Ishikawa (cell line): Measurements from ENCODE around the gene MUC2.

ENCODE experiments used
- CEBPB ChIP-seq: IDR thresholded peaks from 2 replicates; pipeline ENCODE4 v1.6.1; 2012
- CREB1 ChIP-seq: IDR thresholded peaks from 2 replicates; pipeline ENCODE4 v1.6.1; 2012; ENCODE audit warnings: low read depth
- EGR1 ChIP-seq: IDR thresholded peaks from 2 replicates; pipeline ENCODE4 v1.6.1; 2012
- EP300 ChIP-seq: IDR thresholded peaks from 2 replicates; pipeline ENCODE4 v1.6.1; 2012; ENCODE audit warnings: borderline replicate concordance
- FOXM1 ChIP-seq: IDR thresholded peaks from 2 replicates; pipeline ENCODE4 v1.6.1; 2012; ENCODE audit warnings: low read depth, borderline replicate concordance
- NFIC ChIP-seq: IDR thresholded peaks from 2 replicates; pipeline ENCODE4 v1.6.1; 2012
- RAD21 ChIP-seq: IDR thresholded peaks from 2 replicates; pipeline ENCODE4 v1.6.1; 2012; ENCODE audit warnings: low read depth
- TAF1 ChIP-seq: IDR thresholded peaks from 2 replicates; pipeline ENCODE4 v1.6.1; 2012; ENCODE audit warnings: low read depth, mild to moderate bottlenecking
- TCF12 ChIP-seq: IDR thresholded peaks from 2 replicates; pipeline ENCODE4 v1.6.1; 2012; ENCODE audit warnings: low read depth
- TEAD4 ChIP-seq: IDR thresholded peaks from 2 replicates; pipeline ENCODE4 v1.6.1; 2012
- YY1 ChIP-seq: IDR thresholded peaks from 2 replicates; pipeline ENCODE4 v1.6.1; 2012; ENCODE audit warnings: low read depth
- ZBTB7A ChIP-seq: IDR thresholded peaks from 2 replicates; pipeline ENCODE4 v1.6.1; 2012; ENCODE audit warnings: low read depth
- TF ChIP-seq, protein P1 (sequence below): IDR thresholded peaks from 2 replicates; pipeline ENCODE4 v1.6.1; 2012
- TF ChIP-seq, protein P2 (sequence below): IDR thresholded peaks from 2 replicates; pipeline ENCODE4 v1.6.1; 2012
- TF ChIP-seq, protein P3 (sequence below): IDR thresholded peaks from 2 replicates; pipeline ENCODE4 v1.6.1; 2012; ENCODE audit warnings: low read depth, mild to moderate bottlenecking

MUC2 gene

DNA sequence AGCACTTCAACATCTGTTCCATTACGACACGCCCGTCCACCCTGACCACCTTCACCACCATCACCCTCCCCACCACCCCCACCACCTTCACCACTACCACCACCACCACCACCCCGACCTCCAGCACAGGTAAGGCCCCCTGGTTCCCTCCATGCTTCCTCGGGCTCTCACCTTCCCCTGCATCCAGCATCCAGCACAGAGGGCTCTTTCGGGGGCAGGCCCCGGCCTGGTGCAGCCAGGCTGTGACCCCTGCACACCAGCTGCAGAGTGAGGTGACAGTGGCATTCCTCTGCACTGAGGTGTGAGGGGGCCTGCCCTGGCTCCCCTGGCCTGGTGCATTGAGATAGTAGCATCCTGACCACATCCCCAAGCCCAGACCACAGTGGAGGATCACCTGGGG is 18.2 kb downstream of the MUC2 start:
- TF ChIP-seq, protein P1, sequence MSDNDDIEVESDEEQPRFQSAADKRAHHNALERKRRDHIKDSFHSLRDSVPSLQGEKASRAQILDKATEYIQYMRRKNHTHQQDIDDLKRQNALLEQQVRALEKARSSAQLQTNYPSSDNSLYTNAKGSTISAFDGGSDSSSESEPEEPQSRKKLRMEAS, result no peak
- TF ChIP-seq CREB1, result no peak
- TF ChIP-seq FOXM1, result no peak
- TF ChIP-seq, protein P2, sequence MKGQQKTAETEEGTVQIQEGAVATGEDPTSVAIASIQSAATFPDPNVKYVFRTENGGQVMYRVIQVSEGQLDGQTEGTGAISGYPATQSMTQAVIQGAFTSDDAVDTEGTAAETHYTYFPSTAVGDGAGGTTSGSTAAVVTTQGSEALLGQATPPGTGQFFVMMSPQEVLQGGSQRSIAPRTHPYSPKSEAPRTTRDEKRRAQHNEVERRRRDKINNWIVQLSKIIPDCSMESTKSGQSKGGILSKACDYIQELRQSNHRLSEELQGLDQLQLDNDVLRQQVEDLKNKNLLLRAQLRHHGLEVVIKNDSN, result no peak
- no peak for TF ChIP-seq TAF1
- TF ChIP-seq, protein P3, sequence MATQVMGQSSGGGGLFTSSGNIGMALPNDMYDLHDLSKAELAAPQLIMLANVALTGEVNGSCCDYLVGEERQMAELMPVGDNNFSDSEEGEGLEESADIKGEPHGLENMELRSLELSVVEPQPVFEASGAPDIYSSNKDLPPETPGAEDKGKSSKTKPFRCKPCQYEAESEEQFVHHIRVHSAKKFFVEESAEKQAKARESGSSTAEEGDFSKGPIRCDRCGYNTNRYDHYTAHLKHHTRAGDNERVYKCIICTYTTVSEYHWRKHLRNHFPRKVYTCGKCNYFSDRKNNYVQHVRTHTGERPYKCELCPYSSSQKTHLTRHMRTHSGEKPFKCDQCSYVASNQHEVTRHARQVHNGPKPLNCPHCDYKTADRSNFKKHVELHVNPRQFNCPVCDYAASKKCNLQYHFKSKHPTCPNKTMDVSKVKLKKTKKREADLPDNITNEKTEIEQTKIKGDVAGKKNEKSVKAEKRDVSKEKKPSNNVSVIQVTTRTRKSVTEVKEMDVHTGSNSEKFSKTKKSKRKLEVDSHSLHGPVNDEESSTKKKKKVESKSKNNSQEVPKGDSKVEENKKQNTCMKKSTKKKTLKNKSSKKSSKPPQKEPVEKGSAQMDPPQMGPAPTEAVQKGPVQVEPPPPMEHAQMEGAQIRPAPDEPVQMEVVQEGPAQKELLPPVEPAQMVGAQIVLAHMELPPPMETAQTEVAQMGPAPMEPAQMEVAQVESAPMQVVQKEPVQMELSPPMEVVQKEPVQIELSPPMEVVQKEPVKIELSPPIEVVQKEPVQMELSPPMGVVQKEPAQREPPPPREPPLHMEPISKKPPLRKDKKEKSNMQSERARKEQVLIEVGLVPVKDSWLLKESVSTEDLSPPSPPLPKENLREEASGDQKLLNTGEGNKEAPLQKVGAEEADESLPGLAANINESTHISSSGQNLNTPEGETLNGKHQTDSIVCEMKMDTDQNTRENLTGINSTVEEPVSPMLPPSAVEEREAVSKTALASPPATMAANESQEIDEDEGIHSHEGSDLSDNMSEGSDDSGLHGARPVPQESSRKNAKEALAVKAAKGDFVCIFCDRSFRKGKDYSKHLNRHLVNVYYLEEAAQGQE, result no peak

DNA sequence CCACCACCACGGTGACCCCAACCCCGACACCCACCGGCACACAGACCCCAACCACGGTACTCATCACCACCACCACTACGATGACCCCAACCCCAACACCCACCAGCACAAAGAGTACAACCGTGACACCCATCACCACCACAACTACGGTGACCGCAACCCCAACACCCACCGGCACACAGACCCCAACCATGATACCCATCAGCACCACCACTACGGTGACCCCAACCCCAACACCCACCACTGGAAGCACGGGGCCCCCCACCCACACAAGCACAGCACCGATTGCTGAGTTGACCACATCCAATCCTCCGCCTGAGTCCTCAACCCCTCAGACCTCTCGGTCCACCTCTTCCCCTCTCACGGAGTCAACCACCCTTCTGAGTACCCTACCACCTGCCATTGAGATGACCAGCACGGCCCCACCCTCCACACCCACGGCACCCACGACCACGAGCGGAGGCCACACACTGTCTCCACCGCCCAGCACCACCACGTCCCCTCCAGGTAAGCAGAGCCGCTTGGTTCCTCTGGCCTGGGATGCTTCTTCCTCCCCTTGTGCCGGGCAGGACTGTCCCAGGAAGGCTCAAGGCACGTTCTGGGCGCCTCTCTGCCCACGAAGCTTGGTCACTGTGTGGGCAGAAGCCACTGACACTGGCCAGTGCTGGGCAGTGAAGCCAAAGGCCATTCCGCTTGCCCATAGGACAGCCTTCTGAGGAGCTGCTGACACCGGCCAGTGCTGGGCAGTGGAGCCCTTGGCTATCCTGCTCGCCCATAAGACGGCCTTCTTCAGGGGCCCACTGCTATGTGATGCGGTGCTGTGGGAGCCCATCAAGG is 25.1 kb downstream of the MUC2 start:
- TF ChIP-seq ZBTB7A (no peak), FOXM1 (no peak), YY1 (no peak), EP300 (no peak), RAD21 (no peak), TCF12 (no peak), TAF1 (no peak), CEBPB (no peak), EGR1 (no peak), NFIC (no peak), CREB1 (no peak), TEAD4 (no peak)
- TF ChIP-seq, protein P3, result no peak
- TF ChIP-seq, protein P1, result no peak
- TF ChIP-seq, protein P2, result no peak

DNA sequence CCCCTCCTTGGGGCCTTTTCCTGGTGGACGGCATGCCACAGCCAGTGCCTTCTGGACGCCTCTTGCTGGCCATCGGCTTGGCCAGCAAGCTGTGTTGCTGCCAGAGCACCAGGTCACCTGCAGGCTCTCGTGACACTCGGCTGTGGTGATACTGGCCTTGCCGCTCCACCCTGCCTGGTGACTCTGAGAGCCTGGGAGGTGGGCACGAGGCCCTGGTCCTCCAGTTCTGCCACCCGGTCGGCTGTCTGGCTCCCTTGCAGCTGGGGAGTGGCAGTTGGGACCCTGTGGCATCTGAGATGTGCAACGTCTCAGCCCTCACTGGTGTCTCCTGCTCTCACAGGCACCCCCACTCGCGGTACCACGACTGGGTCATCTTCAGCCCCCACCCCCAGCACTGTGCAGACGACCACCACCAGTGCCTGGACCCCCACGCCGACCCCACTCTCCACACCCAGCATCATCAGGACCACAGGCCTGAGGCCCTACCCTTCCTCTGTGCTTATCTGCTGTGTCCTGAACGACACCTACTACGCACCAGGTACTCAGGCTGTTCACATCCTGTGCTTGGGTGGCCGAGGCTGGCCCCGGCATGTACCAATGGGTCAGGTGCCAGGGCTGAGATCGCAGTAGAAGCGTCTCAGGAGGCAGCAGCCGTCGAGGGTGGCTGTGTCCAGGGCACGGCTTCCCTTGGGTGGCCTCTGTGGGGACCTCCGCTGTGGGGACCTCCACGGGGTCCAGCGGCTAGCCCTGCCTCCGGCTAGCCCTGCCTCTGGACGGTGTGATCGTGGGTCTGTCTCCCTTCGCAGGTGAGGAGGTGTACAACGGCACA is 26.0 kb downstream of the MUC2 start:
- TF ChIP-seq ZBTB7A (no peak), RAD21 (no peak), TCF12 (no peak), TAF1 (no peak)

DNA sequence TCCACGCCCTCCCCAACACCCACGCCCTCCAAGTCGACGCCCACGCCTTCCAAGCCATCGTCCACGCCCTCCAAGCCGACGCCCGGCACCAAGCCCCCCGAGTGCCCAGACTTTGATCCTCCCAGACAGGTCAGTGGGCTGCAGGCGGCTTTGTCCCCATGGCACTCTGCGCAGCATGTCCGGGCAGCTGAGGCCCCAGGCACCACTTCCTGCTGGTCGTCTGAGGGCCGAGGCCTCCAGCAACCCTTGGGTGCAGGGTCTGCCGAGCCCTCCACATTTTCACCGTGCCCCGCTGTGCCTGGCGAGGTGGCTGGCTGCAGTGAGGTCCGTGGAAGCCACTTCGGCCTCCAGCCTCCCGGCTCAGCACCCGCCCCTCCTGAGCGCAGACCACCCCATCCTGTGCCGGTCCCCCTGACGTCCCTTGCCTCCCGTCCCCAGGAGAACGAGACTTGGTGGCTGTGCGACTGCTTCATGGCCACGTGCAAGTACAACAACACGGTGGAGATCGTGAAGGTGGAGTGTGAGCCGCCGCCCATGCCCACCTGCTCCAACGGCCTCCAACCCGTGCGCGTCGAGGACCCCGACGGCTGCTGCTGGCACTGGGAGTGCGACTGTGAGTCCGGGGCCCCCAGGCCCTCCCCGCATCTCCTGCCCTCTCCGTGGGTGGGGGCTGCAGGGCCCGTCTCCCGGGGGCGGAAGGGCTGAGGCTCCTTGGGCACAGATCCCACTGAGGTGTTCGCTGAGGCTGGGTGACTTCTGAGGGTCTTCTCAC is 26.8 kb downstream of the MUC2 start:
- TF ChIP-seq, protein P2, result no peak
- TF ChIP-seq FOXM1, result no peak
- TF ChIP-seq ZBTB7A, result no peak
- TF ChIP-seq TCF12, result no peak
- TF ChIP-seq CREB1, result no peak
- TF ChIP-seq, protein P3, result no peak
- TF ChIP-seq EP300, result no peak
- TF ChIP-seq NFIC, result no peak
- no peak for TF ChIP-seq EGR1
- no peak for TF ChIP-seq RAD21
- no peak for TF ChIP-seq TAF1
- no peak for TF ChIP-seq CEBPB
- TF ChIP-seq TEAD4, result no peak
- TF ChIP-seq, protein P1, result no peak
